Upper lobe of left lung (tissue), 4 donors: ENCODE results near the gene TMEM140.

ENCODE experiments used
- POLR2A ChIP-seq, 4 donors: fragments of 450-650 bp; IDR thresholded peaks; one replicate each; pipeline ENCODE4 v1.5.1; 2016 to 2017; ENCODE audit warnings: antibody characterized with exemption in 4 of 4, mild to moderate bottlenecking in 2 of 4
- POLR2AphosphoS5 ChIP-seq, 2 donors: sonication (generic); formaldehyde crosslinking; IDR thresholded peaks; one replicate each; pipeline ENCODE4 v1.5.1; 2017; ENCODE audit warnings: antibody characterized with exemption in 2 of 2
- TF ChIP-seq, protein P1 (sequence below), 6 experiments: fragments of 450-650 bp in 4 of 6; fragments of 200-600 bp in 2 of 6; sonication (generic) in 2 of 6; IDR thresholded peaks; one replicate each; pipeline ENCODE4 v1.5.1; 2016 to 2019; ENCODE audit warnings: antibody characterized with exemption in 6 of 6

DNA sequence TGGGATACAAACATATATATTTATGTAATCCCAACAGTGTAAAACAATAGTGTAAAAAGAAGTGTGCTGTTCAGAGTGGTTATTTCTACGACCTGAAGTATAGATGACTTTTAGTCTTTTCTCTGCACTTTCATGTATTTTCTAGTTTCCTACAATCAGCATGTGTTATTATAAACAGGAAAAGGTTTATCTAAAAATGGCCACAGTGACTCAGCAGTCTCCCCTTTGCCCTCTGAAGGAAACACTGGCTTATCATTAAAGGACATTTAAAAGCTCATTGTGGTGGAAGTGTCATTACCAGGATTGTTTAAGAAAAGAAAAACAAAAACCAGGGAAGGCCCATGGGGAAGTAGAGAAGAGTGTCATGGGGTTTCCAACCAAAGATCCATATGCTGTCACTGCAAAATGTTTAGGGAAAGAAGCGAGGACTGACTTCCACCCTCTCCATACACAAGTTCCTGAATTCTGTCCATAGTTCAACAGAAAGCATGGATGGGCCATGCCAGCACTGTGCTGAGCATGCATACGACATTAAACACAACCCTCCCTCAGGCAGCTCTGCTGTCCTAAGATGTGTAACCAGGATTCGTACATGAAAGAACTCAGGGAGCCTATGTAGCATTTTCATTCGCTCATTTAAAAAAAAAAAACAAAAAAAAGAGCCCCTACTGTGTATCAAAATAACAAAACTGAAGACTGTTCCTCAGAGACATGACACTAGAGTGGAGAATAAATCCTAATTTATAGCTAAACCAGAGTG lies 12.4 kb downstream of the TMEM140 start:
- TF ChIP-seq, protein P1, sequence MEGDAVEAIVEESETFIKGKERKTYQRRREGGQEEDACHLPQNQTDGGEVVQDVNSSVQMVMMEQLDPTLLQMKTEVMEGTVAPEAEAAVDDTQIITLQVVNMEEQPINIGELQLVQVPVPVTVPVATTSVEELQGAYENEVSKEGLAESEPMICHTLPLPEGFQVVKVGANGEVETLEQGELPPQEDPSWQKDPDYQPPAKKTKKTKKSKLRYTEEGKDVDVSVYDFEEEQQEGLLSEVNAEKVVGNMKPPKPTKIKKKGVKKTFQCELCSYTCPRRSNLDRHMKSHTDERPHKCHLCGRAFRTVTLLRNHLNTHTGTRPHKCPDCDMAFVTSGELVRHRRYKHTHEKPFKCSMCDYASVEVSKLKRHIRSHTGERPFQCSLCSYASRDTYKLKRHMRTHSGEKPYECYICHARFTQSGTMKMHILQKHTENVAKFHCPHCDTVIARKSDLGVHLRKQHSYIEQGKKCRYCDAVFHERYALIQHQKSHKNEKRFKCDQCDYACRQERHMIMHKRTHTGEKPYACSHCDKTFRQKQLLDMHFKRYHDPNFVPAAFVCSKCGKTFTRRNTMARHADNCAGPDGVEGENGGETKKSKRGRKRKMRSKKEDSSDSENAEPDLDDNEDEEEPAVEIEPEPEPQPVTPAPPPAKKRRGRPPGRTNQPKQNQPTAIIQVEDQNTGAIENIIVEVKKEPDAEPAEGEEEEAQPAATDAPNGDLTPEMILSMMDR (IDR thresholded peaks at IDR 0.05): no peak
- TF ChIP-seq POLR2AphosphoS5 (IDR thresholded peaks at IDR 0.05) (peak; percentile 8 to 62), POLR2A (IDR thresholded peaks at IDR 0.05) (no peak)
